HepG2 (cell line): Measurements from ENCODE around the gene PCYOX1L. TPM values are rescaled to one million over a fixed set of nuclear protein-coding genes. Genes with fewer than 3 reads are reported as not detected.
A peak's percentile ranks its signal among the peaks of the same experiment; 100 is the strongest.

ENCODE experiments used
- ATAC-seq: fragments of 200-7000 bp; cut with Tn5 transposase; 3 replicates; pipeline ENCODE4 v1.9.1; 2020; ENCODE audit warnings: mild to moderate bottlenecking, moderate library complexity
- BruUV-seq: library from RNA; stranded (reverse); fragments of 400-500 nt; replicated peaks from 2 replicates; lab custom pipeline; 2021; lab: Mats Ljungman, UMichigan
- CTCF ChIA-PET: fragments of 300-600 bp; formaldehyde crosslinking; extraction: SDS; loops from one replicate; lab custom pipeline; 2021; ENCODE audit warnings: low total read pairs, inconsistent platforms, low intra/inter-chr PET ratio; lab: Yijun Ruan, JAX
- POLR2A ChIA-PET: fragments of 350-600 bp; sonication (Branson Sonifier 250); formaldehyde crosslinking; loops from one replicate; lab custom pipeline; 2020; ENCODE audit warnings: antibody characterized with exemption, inconsistent platforms; lab: Yijun Ruan, JAX
- DNase-seq: peaks from one replicate; pipeline ENCODE4 v3.0.0-alpha.2; 2015; ENCODE audit warnings: low spot score
- FAIRE-seq: peaks from 3 replicates; lab custom pipeline; 2011; peaks lifted over from hg19 to GRCh38; lab: Jason Lieb, UNC
- H2AFZ ChIP-seq: one replicate; pipeline ENCODE4 v1.6.1; 2011; ENCODE audit warnings: low read length, inconsistent platforms
- H3K27ac ChIP-seq: fragments of 300-600 bp; 3 replicates; pipeline ENCODE4 v1.8.0; 2011; ENCODE audit warnings: mixed run types, mild to moderate bottlenecking, mixed read lengths, low read length, inconsistent platforms; ENCODE audit not compliant: insufficient read depth; ENCODE audit errors: extremely low read length
- H3K27me3 ChIP-seq, 2 experiments: fragments of 200-600 bp in 1 of 2; 2 replicates in 1 of 2; 3 replicates in 1 of 2; pipeline versions ENCODE4 v1.6.0 to v1.8.0; 2011; ENCODE audit warnings: low read length in 2 of 2, mild to moderate bottlenecking in 2 of 2, moderate library complexity in 2 of 2, inconsistent platforms in 1 of 2; ENCODE audit not compliant: insufficient read depth in 2 of 2, control insufficient read depth in 1 of 2
- H3K36me3 ChIP-seq, 2 experiments: fragments of 200-600 bp in 1 of 2; replicated peaks in 1 of 2; 2 replicates in 1 of 2; 3 replicates in 1 of 2; pipeline versions ENCODE4 v1.5.1 to v1.8.0; 2011; ENCODE audit warnings: low read length in 2 of 2, inconsistent platforms in 1 of 2; ENCODE audit not compliant: insufficient read depth in 2 of 2, control insufficient read depth in 1 of 2
- H3K4me1 ChIP-seq: 2 replicates; pipeline ENCODE4 v1.5.1; 2012; ENCODE audit warnings: low read length, inconsistent platforms; ENCODE audit not compliant: insufficient read depth
- H3K4me2 ChIP-seq: 2 replicates; pipeline ENCODE4 v1.6.0; 2011; ENCODE audit warnings: low read depth, low read length, inconsistent platforms
- H3K4me3 ChIP-seq, 3 experiments: fragments of 200-600 bp in 1 of 3; sonication (generic), shearing (Covaris generic) in 1 of 3; replicated peaks in 1 of 3; 2 replicates each; pipeline ENCODE4 v1.5.1; 2011 to 2016; ENCODE audit warnings: low read length in 3 of 3, inconsistent platforms in 2 of 3, low read depth in 2 of 3, mild to moderate bottlenecking in 2 of 3, control low read depth in 1 of 3, mixed read lengths in 1 of 3; ENCODE audit not compliant: insufficient read depth in 1 of 3
- H3K79me2 ChIP-seq: one replicate; pipeline ENCODE4 v1.6.1; 2011; ENCODE audit warnings: low read length, inconsistent platforms; ENCODE audit not compliant: insufficient read depth
- H3K9ac ChIP-seq: 2 replicates; pipeline ENCODE4 v1.6.0; 2011; ENCODE audit warnings: mild to moderate bottlenecking, low read depth, low read length, inconsistent platforms; ENCODE audit not compliant: insufficient read depth
- H3K9me3 ChIP-seq: 2 replicates; pipeline ENCODE4 v1.5.1; 2012; ENCODE audit warnings: mild to moderate bottlenecking, low read length
- H4K20me1 ChIP-seq: 2 replicates; pipeline ENCODE4 v1.6.0; 2011; ENCODE audit warnings: inconsistent platforms, mild to moderate bottlenecking, low read length, moderate library complexity; ENCODE audit not compliant: insufficient read depth
- GMEB1 ChIP-seq: sonication (generic); formaldehyde crosslinking; IDR thresholded peaks from 2 replicates; pipeline ENCODE4 v1.5.1; 2020; ENCODE audit warnings: missing genetic modification reagents, mild to moderate bottlenecking, borderline replicate concordance
- GPN1 ChIP-seq: sonication (generic); formaldehyde crosslinking; IDR thresholded peaks from 2 replicates; pipeline ENCODE4 v1.5.1; 2020; ENCODE audit warnings: missing genetic modification reagents, borderline replicate concordance
- HIVEP1 ChIP-seq: sonication (generic); formaldehyde crosslinking; IDR thresholded peaks from 2 replicates; pipeline ENCODE4 v1.4.0; 2020; ENCODE audit warnings: mild to moderate bottlenecking, missing genetic modification reagents
- HNF4A ChIP-seq: sonication (generic); formaldehyde crosslinking; IDR thresholded peaks from 2 replicates; pipeline ENCODE4 v1.4.0; 2020; ENCODE audit warnings: missing genetic modification reagents
- IKZF4 ChIP-seq: sonication (generic); formaldehyde crosslinking; IDR thresholded peaks from 2 replicates; pipeline ENCODE4 v1.5.1; 2020; ENCODE audit warnings: borderline replicate concordance, mild to moderate bottlenecking, low read depth, missing genetic modification reagents; ENCODE audit errors: not compliant biosample characterization
- JARID2 ChIP-seq: sonication (generic); formaldehyde crosslinking; IDR thresholded peaks from 2 replicates; pipeline ENCODE4 v1.8.1; 2023; ENCODE audit warnings: missing genetic modification reagents, inconsistent platforms; ENCODE audit not compliant: insufficient replicate concordance
- MYNN ChIP-seq: sonication (generic); formaldehyde crosslinking; IDR thresholded peaks from 2 replicates; pipeline ENCODE4 v1.4.0; 2020; ENCODE audit warnings: mild to moderate bottlenecking, low read depth, missing genetic modification reagents
- SMAD1 ChIP-seq: sonication (generic); formaldehyde crosslinking; IDR thresholded peaks from 2 replicates; pipeline ENCODE4 v1.4.0; 2020; ENCODE audit warnings: missing genetic modification reagents, low read depth, mild to moderate bottlenecking, borderline replicate concordance
- TOE1 ChIP-seq: sonication (generic); formaldehyde crosslinking; IDR thresholded peaks from 2 replicates; pipeline ENCODE4 v1.4.0; 2020; ENCODE audit warnings: mild to moderate bottlenecking, missing genetic modification reagents
- ZNF124 ChIP-seq: sonication (generic); formaldehyde crosslinking; IDR thresholded peaks from 2 replicates; pipeline ENCODE4 v1.4.0; 2020; ENCODE audit warnings: missing genetic modification reagents
- ZNF136 ChIP-seq: sonication (generic); formaldehyde crosslinking; IDR thresholded peaks from 2 replicates; pipeline ENCODE4 v1.8.1; 2022; ENCODE audit warnings: low read depth, mild to moderate bottlenecking, moderate library complexity, missing genetic modification reagents
- ZNF256 ChIP-seq: sonication (generic); formaldehyde crosslinking; conservative IDR thresholded peaks from 2 replicates; pipeline ENCODE4 v1.4.0; 2020; ENCODE audit warnings: missing genetic modification reagents
- ZNF264 ChIP-seq: sonication (generic); formaldehyde crosslinking; IDR thresholded peaks from 2 replicates; pipeline ENCODE4 v1.4.0; 2020; ENCODE audit warnings: missing genetic modification reagents
- ZNF292 ChIP-seq: sonication (generic); formaldehyde crosslinking; IDR thresholded peaks from 2 replicates; pipeline ENCODE4 v1.8.1; 2022; ENCODE audit warnings: mild to moderate bottlenecking, low read depth, missing genetic modification reagents, borderline replicate concordance
- ZNF33B ChIP-seq: sonication (generic); formaldehyde crosslinking; IDR thresholded peaks from 2 replicates; pipeline ENCODE4 v1.5.1; 2020; ENCODE audit warnings: mild to moderate bottlenecking, missing genetic modification reagents
- ZNF367 ChIP-seq: sonication (generic); formaldehyde crosslinking; IDR thresholded peaks from 2 replicates; pipeline ENCODE4 v1.4.0; 2020; ENCODE audit warnings: missing genetic modification reagents, borderline replicate concordance
- ZNF512B ChIP-seq: sonication (generic); formaldehyde crosslinking; IDR thresholded peaks from 2 replicates; pipeline ENCODE4 v1.5.1; 2020; ENCODE audit warnings: missing genetic modification reagents, mild to moderate bottlenecking, borderline replicate concordance
- ZNF710 ChIP-seq: sonication (generic); formaldehyde crosslinking; IDR thresholded peaks from 2 replicates; pipeline ENCODE4 v1.5.0; 2020; ENCODE audit warnings: mild to moderate bottlenecking, missing genetic modification reagents, borderline replicate concordance
- WGBS: methylation state at CpG from one replicate; pipeline ENCODE4 v1.1.6; 2017; ENCODE audit warnings: low lambda C conversion rate; 5-methylcytosine and 5-hydroxymethylcytosine counted together
- in situ Hi-C: cut with HindIII; loops from 2 replicates; pipeline ENCODE4 v1.10.0; 2017; ENCODE audit warnings: low pct_unique_long_range_greater_than_20kb; ENCODE audit not compliant: extremely low pct_ligation_motif_present
- intact Hi-C: fragments of 100-400 bp; cut with micrococcal nuclease; formaldehyde crosslinking; loops from one replicate; pipeline ENCODE4 v1.10.0; 2022; ENCODE audit not compliant: unreplicated experiment
- polyA plus RNA-seq, 8 experiments: library from polyadenylated mRNA; depleted of rRNA in 3 of 8; stranded (reverse) in 7 of 8; unstranded in 1 of 8; fragments of >200 nt; fragmentation: Illumina TruSeq in 4 of 8; extraction: Trizol in 4 of 8; gene quantifications; 2 replicates each; pipeline versions ENCODE4 v1.2.1 to v1.2.3, GENCODE V29; 2011 to 2016; ENCODE audit warnings: low read depth in 4 of 8, missing spikeins in 1 of 8, mixed read lengths in 1 of 8; ENCODE audit not compliant: insufficient read depth in 1 of 8
- total RNA-seq, 5 experiments: library from RNA; depleted of rRNA; stranded (reverse); fragments of >200 nt; fragmentation: Illumina TruSeq; extraction: Trizol; gene quantifications; 2 replicates each; pipeline ENCODE4 v1.2.3, GENCODE V29; 2016; ENCODE audit warnings: low read depth in 1 of 5

Gene PCYOX1L
- total and polyA plus RNA-seq, 2 of the 13 experiments (the other 11 are each of a cell fraction or from before 2014, with no cell fraction given) = 1.00 to 3.7 TPM

- no peak for TF ChIP-seq ZNF136 (CRISPR knock-in tag)
- TF ChIP-seq GPN1 (CRISPR knock-in tag) = no peak
- TF ChIP-seq IKZF4 (CRISPR knock-in tag) = no peak
- no peak for TF ChIP-seq MYNN (CRISPR knock-in tag)
- TF ChIP-seq ZNF710 (CRISPR knock-in tag) = no peak
Measured at GRCh38 chr5:149326611-149327010, 31.2 kb upstream of the PCYOX1L start (continued).

- BruUV-seq = no TSS peak
- no peak for TF ChIP-seq ZNF512B
- TF ChIP-seq TOE1 (CRISPR knock-in tag) = no peak
- no peak for TF ChIP-seq ZNF256 (CRISPR knock-in tag)
- no peak for TF ChIP-seq ZNF124
- TF ChIP-seq SMAD1 = no peak
- no peak for TF ChIP-seq ZNF33B (CRISPR knock-in tag)
- TF ChIP-seq ZNF264 (CRISPR knock-in tag) = no peak
- peak; percentile 54 for TF ChIP-seq HNF4A (CRISPR knock-in tag)
- TF ChIP-seq HIVEP1 (CRISPR knock-in tag) = no peak
- no peak for TF ChIP-seq ZNF367 (CRISPR knock-in tag)
- TF ChIP-seq GMEB1 (CRISPR knock-in tag) = no peak
- TF ChIP-seq ZNF292 (CRISPR knock-in tag) = no peak
- TF ChIP-seq JARID2 = no peak
Measured at GRCh38 chr5:149328177-149328576, 29.7 kb upstream of the PCYOX1L start.

More at GRCh38 chr5:149328177-149328576, 29.7 kb upstream of the PCYOX1L start:
- ChIA-PET POLR2A (no interaction called here), CTCF (no interaction called here)
- peaks cover 32% of the 10 kb centered on the region for H3K4me1 ChIP-seq
- 0 out of 5 replicates have a peak, but pooled peaks cover 0 to 1% of the 10 kb centered on the region in 2 experiments for H3K27me3 ChIP-seq
- WGBS = 76% methylated on average over 5 of the region's 5 CpGs
- DNase-seq (no peak), ATAC-seq (peak; percentile 54; the same call in 1 of the 3 replicates), FAIRE-seq (no peak)
- no peaks in the 10 kb centered on the region for H4K20me1 ChIP-seq
- no peaks in the 10 kb centered on the region for H3K79me2 ChIP-seq
- in situ Hi-C loops = no loop called here
- no peaks in the 10 kb centered on the region for H3K9me3 ChIP-seq
- H3K9ac ChIP-seq = no peak overlapping the region
- H3K4me3 ChIP-seq = no peak overlapping the region
- no peak overlapping the region for H3K27ac ChIP-seq
- H2AFZ ChIP-seq = no peak overlapping the region
- intact Hi-C loops = no loop called here
- no peak overlapping the region for H3K4me2 ChIP-seq
- H3K36me3 ChIP-seq = no peaks in the 10 kb centered on the region
